Esophagus muscularis mucosa (tissue), 4 donors: ENCODE measurements around the gene CCDC146.
"Not testable (repeated sequence)": the region's sequence is repeated elsewhere in the genome, so short reads cannot be mapped to it uniquely, and the experiment has no call there.

Experiments
- CTCF ChIP-seq, 3 experiments: fragments of 200-600 bp in 2 of 3; fragments of 450-650 bp in 1 of 3; sonication (generic) in 2 of 3; IDR thresholded peaks; one replicate each; pipeline ENCODE4 v1.5.1; 2017 to 2019; ENCODE audit warnings: antibody characterized with exemption in 3 of 3, mild to moderate bottlenecking in 2 of 3, moderate library complexity in 1 of 3
- EP300 ChIP-seq: sonication (generic); formaldehyde crosslinking; IDR thresholded peaks from one replicate; pipeline ENCODE4 v1.6.1; 2017; ENCODE audit warnings: antibody characterized with exemption
- POLR2A ChIP-seq: fragments of 450-650 bp; IDR thresholded peaks from one replicate; pipeline ENCODE4 v1.6.1; 2017; ENCODE audit warnings: antibody characterized with exemption, moderate library complexity, mild to moderate bottlenecking, low read depth

- TF ChIP-seq POLR2A; CTCF (IDR thresholded peaks at IDR 0.05); EP300: not testable (repeated sequence)
Measured at GRCh38 chr7:77171073-77171472, 48.7 kb downstream of the CCDC146 start.
